Fibroblast of lung (primary cell): ENCODE data around the gene ANKRD17.

Source experiments
- CTCF ChIP-seq, 2 donors: IDR thresholded peaks in 1 of 2; conservative IDR thresholded peaks in 1 of 2; 1 replicate in 1 of 2; 2 replicates in 1 of 2; pipeline ENCODE4 v1.5.1; 2011 to 2012; ENCODE audit warnings: low read length in 2 of 2, control low read depth in 1 of 2, inconsistent platforms in 1 of 2, low read depth in 1 of 2, mild to moderate bottlenecking in 1 of 2
- EZH2 ChIP-seq: IDR thresholded peaks from 2 replicates; pipeline ENCODE4 v1.5.1; 2012; ENCODE audit warnings: low read length, control low read depth, mild to moderate bottlenecking; ENCODE audit errors: missing control alignments

- no peak for TF ChIP-seq CTCF (conservative IDR thresholded peaks at IDR 0.05 in 1 of 2, IDR thresholded peaks at IDR 0.05 in 1 of 2; ENCODE audit: low read depth in 1 of 2, low read length in 2 of 2)
- TF ChIP-seq EZH2: no peak
These were observed 8.5 kb upstream of the ANKRD17 start for GRCh38 chr4:73267050-73267449.
